ENCODE measurements around the gene CDH18. TPM values are rescaled to one million over a fixed set of nuclear protein-coding genes. Genes with fewer than 3 reads are reported as not detected.

CDH18 gene
- polyA plus RNA-seq, 6 donors from 2014 or later: not detected

DNA sequence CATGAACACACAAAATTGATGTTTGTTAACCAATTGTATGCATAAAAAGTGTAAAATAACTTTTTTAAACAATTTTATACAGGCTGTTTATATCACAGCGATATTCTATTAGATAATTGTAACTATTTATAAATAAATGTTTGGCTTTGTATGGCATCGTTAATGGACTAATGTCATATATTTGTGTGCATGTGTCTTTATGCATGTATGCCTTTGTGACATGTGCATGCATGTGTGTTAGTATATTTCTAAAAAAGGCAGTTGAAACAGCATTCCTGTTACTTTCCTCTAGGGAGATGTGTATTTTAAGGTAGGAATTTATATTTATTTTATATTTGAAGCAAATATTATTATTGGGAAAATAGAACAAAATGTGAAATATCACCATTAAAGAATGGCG is 268.9 kb downstream of the CDH18 start:
- Mint-ChIP-seq H3K9me3 (no peaks in the 10 kb centered on the region), H3K27me3 (no peaks in the 10 kb centered on the region), H3K27ac (no peak overlapping the region), H3K4me3 (no peak overlapping the region), H3K36me3 (no peaks in the 10 kb centered on the region), H3K4me1 (no peaks in the 10 kb centered on the region)
- ATAC-seq (ENCODE audit: low read depth in 2 of 2): no peak
- DNase-seq: no peak

DNA sequence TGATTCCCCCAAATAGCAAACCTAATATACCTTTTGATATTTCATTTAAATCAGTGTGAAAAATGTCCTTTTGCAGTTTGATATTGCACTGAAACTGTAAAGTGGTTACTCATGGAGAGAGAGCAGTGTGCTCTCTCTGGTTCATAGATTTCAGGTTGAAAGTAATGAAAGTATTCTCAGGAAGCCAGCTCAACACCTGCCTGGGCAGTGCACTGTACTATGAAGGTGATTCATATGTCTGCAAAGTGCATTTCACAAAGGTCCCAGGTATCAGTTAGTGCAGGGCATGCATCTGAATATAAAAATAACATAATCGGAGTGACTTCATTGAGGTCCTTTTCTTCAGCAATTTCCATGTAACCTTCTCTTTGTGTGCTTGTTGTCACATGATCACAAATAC is 274.3 kb downstream of the CDH18 start:
- H3K4me1 Mint-ChIP-seq: no peaks in the 10 kb centered on the region
- no peak overlapping the region for H3K27ac Mint-ChIP-seq
- H3K36me3 Mint-ChIP-seq: no peaks in the 10 kb centered on the region
- no peaks in the 10 kb centered on the region for H3K27me3 Mint-ChIP-seq
- H3K4me3 Mint-ChIP-seq: no peak overlapping the region
- ATAC-seq (ENCODE audit: low read depth in 2 of 2) (no peak), DNase-seq (no peak)
- H3K9me3 Mint-ChIP-seq: peaks cover 0 to 6% (median under 1%) of the 10 kb centered on the region in 7 donors

DNA sequence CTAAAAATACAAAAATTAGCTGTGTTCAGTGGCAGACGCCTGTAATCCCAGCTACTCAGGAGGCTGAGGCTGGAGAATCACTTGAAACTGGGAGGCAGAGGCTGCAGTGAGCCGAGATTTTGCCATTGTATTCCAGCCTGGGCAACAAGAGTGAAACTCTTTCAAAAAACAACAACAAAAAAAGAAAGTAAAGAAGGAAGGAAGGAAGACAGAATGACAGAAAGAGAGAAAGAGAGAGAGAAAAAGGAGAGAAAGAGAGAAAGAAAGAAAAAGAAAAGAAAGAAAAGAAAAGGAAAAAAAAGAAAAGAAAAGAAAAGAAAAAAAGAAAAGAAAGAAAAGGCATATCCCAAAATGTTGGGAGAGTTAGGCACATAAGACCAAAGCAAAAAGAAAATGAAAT is 278.6 kb downstream of the CDH18 start:
- Mint-ChIP-seq H3K4me3 (no peak overlapping the region), H3K27ac (no peak overlapping the region), H3K36me3 (no peaks in the 10 kb centered on the region), H3K9me3 (peaks cover 0 to 9% (median 2%) of the 10 kb centered on the region in 7 donors), H3K4me1 (no peaks in the 10 kb centered on the region), H3K27me3 (no peaks in the 10 kb centered on the region)
- DNase-seq (no peak), ATAC-seq (ENCODE audit: low read depth in 2 of 2) (no peak)

DNA sequence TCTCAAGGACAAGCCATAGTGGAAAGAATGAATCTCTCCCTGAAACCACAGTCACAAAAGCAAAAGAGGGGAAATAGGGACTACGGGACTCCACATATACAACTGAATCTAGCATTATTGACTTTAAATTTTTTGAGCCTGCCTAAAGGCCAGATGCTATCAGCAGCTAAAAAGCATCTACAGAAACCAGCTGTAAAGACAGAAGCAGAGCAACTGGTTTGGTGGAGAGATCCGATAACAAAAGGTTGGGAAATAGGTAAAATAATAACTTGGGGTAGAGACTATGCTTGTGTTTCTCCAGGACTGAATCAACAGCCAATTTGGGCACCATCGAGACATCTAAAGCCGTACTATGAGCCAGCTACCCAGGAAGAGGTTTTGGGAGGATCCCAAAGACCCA is 281.2 kb downstream of the CDH18 start:
- Mint-ChIP-seq H3K27ac (no peak overlapping the region), H3K27me3 (no peaks in the 10 kb centered on the region), H3K4me3 (no peak overlapping the region), H3K9me3 (peaks cover 0 to 14% (median 7%) of the 10 kb centered on the region in 7 donors), H3K4me1 (no peaks in the 10 kb centered on the region), H3K36me3 (no peaks in the 10 kb centered on the region)
- ATAC-seq (ENCODE audit: low read depth in 2 of 2) (no peak), DNase-seq (no peak)

DNA sequence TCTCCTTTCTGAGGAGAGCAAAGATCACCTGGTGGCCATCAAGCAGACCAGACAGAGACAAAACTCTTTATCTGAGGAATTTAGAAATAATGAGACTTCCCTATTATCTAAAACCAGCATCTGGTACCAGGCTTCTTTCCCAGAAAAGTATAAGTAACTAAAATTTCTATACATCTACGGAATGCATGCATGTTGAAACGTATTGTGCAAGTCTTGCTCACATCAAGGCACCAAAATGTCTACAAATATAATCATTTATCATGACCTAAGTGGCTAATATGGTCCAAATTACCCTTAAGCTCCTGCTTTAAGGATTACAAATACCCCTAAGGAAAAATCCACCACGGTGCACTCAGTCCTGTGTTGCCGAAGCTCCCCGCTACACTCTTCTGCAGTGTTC is 286.3 kb downstream of the CDH18 start:
- Mint-ChIP-seq H3K27ac (no peak overlapping the region), H3K9me3 (peaks cover 0 to 9% (median 5%) of the 10 kb centered on the region in 7 donors)
- no peak for ATAC-seq (ENCODE audit: low read depth in 2 of 2)

DNA sequence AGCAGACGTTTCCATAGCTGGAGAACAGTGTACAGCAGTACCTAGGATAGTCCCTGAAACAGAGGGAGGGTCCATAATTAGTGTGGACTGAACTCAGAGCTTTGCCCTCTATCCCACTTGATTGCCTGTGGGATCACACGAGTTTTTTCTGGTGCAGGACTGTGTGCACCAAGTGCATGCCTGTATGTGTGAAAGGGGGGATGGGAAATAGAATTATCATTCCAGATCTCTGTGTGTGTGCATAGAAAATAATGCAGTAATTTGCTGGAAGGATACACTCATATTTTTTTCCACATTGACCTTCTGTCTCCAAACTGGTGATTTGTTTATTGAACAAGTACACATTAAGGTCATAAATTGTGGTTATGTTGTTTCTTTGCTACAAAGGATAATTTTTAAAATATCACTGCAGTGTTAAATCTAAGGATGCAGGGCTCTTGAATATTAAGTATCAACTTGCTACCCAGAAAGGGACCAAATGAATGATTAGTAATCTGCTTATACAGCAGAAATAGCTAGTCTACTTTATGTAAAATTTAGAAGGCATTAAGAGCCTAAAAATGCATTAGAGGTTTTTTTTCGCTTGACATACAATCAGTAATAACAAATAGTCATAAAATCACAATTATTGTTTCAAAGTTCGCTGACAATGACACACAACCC is 292.9 kb downstream of the CDH18 start:
- H3K27me3 Mint-ChIP-seq: no peaks in the 10 kb centered on the region
- no peak for ATAC-seq (ENCODE audit: low read depth in 2 of 2)
- peaks cover 0 to 5% (median 3%) of the 10 kb centered on the region in 7 donors for H3K9me3 Mint-ChIP-seq
- no peaks in the 10 kb centered on the region for H3K36me3 Mint-ChIP-seq
- no peaks in the 10 kb centered on the region for H3K4me1 Mint-ChIP-seq
- no peak overlapping the region for H3K4me3 Mint-ChIP-seq
- no peak overlapping the region for H3K27ac Mint-ChIP-seq
- no peak for DNase-seq

More for the DNA sequence above, 286.3 kb downstream of the CDH18 start:
- H3K4me1 Mint-ChIP-seq: no peaks in the 10 kb centered on the region
- no peak for DNase-seq
- no peak overlapping the region for H3K4me3 Mint-ChIP-seq
- H3K27me3 Mint-ChIP-seq: no peaks in the 10 kb centered on the region
- no peaks in the 10 kb centered on the region for H3K36me3 Mint-ChIP-seq

DNA sequence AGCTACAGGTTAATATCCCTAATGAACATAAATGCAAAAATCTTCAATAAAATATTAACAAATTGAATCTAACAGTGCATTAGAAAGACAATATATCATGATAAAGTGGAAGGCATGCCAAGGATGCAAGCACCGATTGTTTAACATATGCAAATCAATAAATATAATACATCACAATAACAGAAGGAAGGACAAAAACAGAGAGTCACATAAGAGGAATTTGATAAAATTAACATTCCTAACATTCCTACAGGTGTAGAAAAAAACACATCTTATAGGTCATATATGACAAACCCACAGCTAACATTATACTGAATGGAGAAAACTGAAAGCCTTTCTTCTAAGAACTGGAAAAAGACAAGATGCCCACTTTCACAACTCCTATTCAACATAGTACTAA is 297.0 kb downstream of the CDH18 start:
- Mint-ChIP-seq H3K27me3 (no peaks in the 10 kb centered on the region), H3K9me3 (peaks cover 4 to 17% (median 10%) of the 10 kb centered on the region in 7 donors), H3K4me1 (no peaks in the 10 kb centered on the region), H3K4me3 (no peak overlapping the region), H3K27ac (no peak overlapping the region), H3K36me3 (no peaks in the 10 kb centered on the region)
- ATAC-seq (ENCODE audit: low read depth in 2 of 2): no peak
- DNase-seq: no peak

DNA sequence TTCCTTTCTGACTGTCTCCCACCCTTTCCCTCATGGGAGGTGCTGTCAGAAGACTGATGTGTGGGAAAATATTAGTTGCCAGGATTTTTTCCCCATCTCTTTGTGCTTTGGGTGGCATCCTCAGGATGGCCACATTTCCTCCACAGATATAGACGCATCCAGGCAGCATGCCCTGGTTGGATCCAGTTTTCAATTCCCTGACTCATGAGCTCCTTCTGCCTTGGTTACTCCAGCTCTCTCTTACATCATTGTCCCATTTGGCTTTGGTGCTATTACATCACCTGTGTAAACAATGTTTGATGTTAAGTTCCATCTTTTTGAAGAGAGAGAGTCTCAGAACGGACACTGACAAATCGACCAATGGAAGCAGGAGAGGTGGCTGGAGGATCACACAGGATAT is 302.5 kb downstream of the CDH18 start:
- Mint-ChIP-seq H3K27me3 (no peaks in the 10 kb centered on the region), H3K9me3 (peaks cover 4 to 15% (median 11%) of the 10 kb centered on the region in 7 donors), H3K4me1 (no peaks in the 10 kb centered on the region), H3K36me3 (no peaks in the 10 kb centered on the region), H3K4me3 (no peak overlapping the region), H3K27ac (no peak overlapping the region)
- DNase-seq (no peak), ATAC-seq (ENCODE audit: low read depth in 2 of 2) (no peak)

DNA sequence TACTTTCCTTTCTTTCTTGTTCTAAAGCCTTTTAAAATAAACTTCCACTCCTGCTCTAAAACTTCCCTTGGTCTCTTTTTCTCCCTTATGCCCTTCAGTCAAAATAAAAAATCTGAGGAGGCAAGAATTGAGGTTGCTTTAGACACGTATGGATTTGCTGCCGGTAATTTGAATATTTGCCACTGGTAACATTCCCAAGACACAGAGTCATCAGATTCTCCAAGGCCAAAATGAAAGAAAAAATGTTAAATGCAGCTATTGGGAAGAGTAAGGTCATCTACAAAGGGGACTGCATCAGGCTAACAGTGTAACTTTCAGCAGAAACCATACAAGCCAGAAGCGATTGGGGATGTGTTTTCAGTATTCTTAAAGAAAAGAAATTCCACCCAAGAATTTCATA is 311.1 kb downstream of the CDH18 start:
- Mint-ChIP-seq H3K36me3 (no peaks in the 10 kb centered on the region), H3K9me3 (peaks cover 2 to 20% (median 6%) of the 10 kb centered on the region in 7 donors), H3K4me1 (no peaks in the 10 kb centered on the region), H3K4me3 (no peak overlapping the region), H3K27ac (no peak overlapping the region), H3K27me3 (no peaks in the 10 kb centered on the region)
- ATAC-seq (ENCODE audit: low read depth in 2 of 2) (no peak), DNase-seq (no peak)

DNA sequence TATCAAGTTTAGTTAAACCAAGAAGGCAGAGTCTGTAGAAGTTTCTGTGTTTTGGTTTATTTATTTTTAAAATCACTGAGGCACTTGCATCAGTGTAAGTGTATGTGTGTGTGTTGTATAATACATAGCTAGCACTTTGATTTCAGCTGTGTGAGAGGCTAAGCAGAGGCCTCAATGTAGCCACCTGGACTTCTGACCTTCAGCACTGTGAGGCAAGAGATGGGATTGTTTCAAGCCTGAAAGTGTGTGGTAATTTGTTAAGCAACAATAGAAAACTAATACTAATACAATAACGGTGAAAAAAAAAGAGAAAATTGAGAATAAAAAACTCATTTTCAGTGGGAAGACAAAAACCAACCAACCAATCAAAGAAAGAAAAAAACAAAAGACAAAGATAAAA is 327.3 kb downstream of the CDH18 start:
- no peak for ATAC-seq (ENCODE audit: low read depth in 2 of 2)
- Mint-ChIP-seq H3K27ac (no peak overlapping the region), H3K4me3 (no peak overlapping the region), H3K9me3 (peaks cover 0 to 2% (median 0%) of the 10 kb centered on the region in 7 donors), H3K27me3 (no peaks in the 10 kb centered on the region), H3K4me1 (no peaks in the 10 kb centered on the region), H3K36me3 (no peaks in the 10 kb centered on the region)
- DNase-seq: no peak

DNA sequence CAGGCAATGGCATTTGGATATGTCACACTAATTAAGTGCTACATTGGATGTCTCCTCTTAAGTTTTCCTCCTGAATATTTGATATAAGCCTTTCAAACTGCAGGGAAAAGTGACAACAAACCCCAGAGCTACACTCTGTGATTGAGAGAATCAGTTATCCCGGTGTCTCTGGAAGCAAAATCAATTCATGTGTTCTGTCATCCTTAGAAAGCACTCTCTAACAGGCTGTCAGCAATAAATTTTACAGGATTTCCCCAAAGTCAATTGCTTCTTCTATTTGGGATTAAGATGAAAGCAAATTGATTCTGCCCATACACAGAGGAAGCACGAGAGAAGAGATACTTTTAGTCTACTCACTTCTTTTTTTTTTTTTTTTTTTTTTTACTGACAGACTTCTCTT is 332.4 kb downstream of the CDH18 start:
- no peaks in the 10 kb centered on the region for H3K27me3 Mint-ChIP-seq
- H3K9me3 Mint-ChIP-seq: peaks cover 0 to 6% (median 3%) of the 10 kb centered on the region in 7 donors
- H3K27ac Mint-ChIP-seq: no peak overlapping the region
- H3K36me3 Mint-ChIP-seq: no peaks in the 10 kb centered on the region
- DNase-seq: no peak
- no peaks in the 10 kb centered on the region for H3K4me1 Mint-ChIP-seq
- no peak for ATAC-seq (ENCODE audit: low read depth in 2 of 2)
- H3K4me3 Mint-ChIP-seq: no peak overlapping the region

DNA sequence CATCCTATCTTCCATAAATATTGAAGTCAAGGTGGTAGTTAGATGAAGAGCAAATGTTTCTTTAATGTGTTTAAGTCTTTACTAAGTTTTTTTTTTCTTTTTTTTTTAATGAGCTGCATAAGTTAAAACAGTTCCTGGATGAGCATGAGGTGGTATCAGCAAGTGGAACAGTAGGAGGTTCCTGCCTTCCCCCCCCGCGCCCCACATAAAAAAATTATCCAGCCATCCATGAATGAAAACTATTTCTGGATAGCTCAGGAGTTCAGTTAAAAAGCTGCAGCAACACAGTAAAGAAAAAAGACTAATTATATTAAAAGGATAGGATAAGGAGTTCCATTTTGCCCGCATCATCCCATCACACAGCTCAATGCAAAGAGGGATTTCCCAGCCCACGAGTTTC is 349.5 kb downstream of the CDH18 start:
- Mint-ChIP-seq H3K9me3 (peaks cover 0 to 7% (median 0%) of the 10 kb centered on the region in 7 donors), H3K4me1 (no peaks in the 10 kb centered on the region), H3K27me3 (no peaks in the 10 kb centered on the region), H3K4me3 (no peak overlapping the region), H3K36me3 (no peaks in the 10 kb centered on the region), H3K27ac (no peak overlapping the region)
- DNase-seq (no peak), ATAC-seq (ENCODE audit: low read depth in 2 of 2) (no peak)

DNA sequence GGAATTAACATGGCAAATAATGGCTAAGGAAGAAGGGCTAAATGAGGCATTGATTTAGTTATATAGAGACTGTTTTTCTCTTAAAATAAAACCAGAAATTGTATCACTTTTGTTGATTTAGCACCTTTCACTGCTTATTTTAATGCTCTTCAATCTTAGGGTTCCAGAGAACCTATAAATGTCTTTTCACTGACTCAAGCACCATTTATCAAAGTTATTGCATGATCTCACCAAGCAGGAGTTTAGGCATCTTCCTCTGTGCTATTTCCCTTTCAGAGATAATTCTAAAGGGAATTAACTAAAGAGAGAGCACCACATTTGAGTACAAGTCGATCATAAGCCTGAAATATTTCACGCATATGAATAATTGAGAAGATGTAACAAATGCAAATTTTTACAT is 357.1 kb downstream of the CDH18 start:
- Mint-ChIP-seq H3K4me3 (no peak overlapping the region), H3K27ac (no peak overlapping the region), H3K36me3 (no peaks in the 10 kb centered on the region), H3K4me1 (no peaks in the 10 kb centered on the region), H3K9me3 (peaks cover 0 to 10% (median 2%) of the 10 kb centered on the region in 7 donors), H3K27me3 (no peaks in the 10 kb centered on the region)
- no peak for DNase-seq
- ATAC-seq (ENCODE audit: low read depth in 2 of 2): no peak

DNA sequence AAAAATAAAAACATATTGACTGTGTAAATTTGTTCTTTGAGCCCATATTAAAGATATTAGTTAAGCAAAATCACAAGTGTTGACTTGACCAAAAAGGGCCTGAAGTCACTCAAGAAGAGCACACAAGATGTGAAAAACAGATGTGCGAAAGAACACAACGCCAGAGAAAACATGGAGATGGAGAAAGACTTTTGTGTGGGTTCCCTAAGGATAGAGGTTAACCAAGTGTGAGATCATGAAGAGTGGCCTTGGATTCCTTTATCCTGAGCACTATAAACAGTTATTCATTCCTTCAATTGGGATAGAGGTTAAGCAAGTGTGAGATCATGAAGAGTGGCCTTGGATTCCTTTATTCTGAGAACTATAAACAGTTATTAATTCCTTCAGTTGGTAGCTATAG is 361.8 kb downstream of the CDH18 start:
- Mint-ChIP-seq H3K36me3 (no peaks in the 10 kb centered on the region), H3K4me1 (no peaks in the 10 kb centered on the region), H3K9me3 (peaks cover 0 to 15% (median 3%) of the 10 kb centered on the region in 7 donors), H3K4me3 (no peak overlapping the region), H3K27me3 (no peaks in the 10 kb centered on the region), H3K27ac (no peak overlapping the region)
- ATAC-seq (ENCODE audit: low read depth in 2 of 2) (no peak), DNase-seq (no peak)

DNA sequence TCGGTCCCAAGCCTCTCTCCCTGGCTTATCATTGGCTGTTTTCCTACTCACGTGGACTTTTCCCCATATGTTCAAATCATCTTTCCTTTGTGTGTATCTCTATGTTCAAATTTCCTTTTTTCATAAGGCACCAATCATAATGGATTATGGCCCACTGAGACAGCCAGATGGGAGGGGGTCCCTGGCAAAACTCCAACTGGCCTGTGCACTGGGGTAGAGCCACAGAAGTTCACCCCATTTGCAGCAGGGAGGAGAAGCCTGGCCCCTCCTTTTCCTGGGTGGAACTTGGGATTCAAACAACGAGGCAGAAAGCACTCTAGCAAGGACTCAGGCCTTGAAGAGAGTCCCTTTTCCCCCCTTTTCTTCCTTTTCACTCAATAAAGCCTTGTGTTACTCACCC is 362.4 kb downstream of the CDH18 start:
- ATAC-seq (ENCODE audit: low read depth in 2 of 2) (no peak), DNase-seq (no peak)
- H3K4me3 Mint-ChIP-seq: no peak overlapping the region
- no peaks in the 10 kb centered on the region for H3K4me1 Mint-ChIP-seq
- H3K27ac Mint-ChIP-seq: no peak overlapping the region
- no peaks in the 10 kb centered on the region for H3K27me3 Mint-ChIP-seq
- peaks cover 0 to 15% (median 3%) of the 10 kb centered on the region in 7 donors for H3K9me3 Mint-ChIP-seq
- no peaks in the 10 kb centered on the region for H3K36me3 Mint-ChIP-seq
